ENCODE measurements around the gene CPSF3.

CPSF3 gene

DNA sequence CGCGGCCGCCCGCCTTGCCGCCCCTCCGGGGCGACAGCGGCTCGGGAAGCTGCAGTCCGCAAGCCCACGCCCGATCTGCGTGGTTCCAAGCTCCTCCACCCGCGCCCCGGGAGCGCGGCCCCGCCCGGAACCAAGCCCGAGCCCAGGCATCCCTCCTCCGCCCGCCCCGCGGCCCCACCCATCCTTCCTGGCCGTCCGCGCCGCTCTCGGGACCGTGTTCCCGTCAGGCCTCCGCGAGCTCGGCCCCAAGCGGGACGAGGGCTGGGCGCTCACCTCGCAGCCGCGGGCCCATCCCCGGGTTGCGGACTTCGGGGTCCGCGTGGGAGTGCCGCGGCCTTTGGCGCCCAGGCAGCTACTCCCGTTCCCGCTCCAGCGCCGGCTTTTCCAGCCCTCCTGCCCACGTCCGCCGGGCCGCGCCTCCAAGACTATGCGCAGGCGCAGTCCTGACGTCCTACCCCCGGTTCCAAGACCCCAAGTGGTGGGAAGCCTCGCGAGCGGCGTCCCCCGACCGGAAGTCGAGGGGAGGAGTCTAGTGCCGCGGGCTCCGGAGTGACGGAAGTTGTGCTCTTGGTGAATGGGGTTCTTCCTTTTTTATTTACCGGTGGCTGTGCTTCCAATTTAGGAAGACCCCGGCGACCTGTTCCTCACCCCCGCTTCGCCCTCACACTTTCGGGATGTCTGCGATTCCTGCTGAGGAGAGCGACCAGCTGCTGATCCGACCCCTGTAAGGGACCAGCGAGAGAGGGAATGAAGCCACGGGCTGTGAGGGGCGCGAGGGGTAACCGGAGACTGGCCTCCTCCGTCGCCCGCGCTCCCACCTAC lies at the start of gene CPSF3, which contains the start of gene ITGB1BP1:
CPSF3 (plus strand) TSS at position 555 of the 822 bp plus-strand sequence; CDS start at position 675, 120 bp downstream.
ITGB1BP1 (minus strand) TSS at position 429 of the 822 bp plus-strand sequence. CDS start 4,831 bp downstream, outside the sequence.
- peaks cover 36% of the 10 kb centered on the region for H3K4me1 Mint-ChIP-seq
- H3K36me3 Mint-ChIP-seq (ENCODE audit: low read depth), result peaks cover 16% of the 10 kb centered on the region
- H3K4me3 Mint-ChIP-seq, result no peak within 1 kb of the TSS
- no peaks in the 10 kb centered on the region for H3K27me3 Mint-ChIP-seq
- H3K9me3 Mint-ChIP-seq, result no peaks in the 10 kb centered on the region
- ATAC-seq (peak; percentile 88), DNase-seq (peak; percentile 98)
- peak within 1 kb of the TSS; percentile 87 for H3K27ac Mint-ChIP-seq

DNA sequence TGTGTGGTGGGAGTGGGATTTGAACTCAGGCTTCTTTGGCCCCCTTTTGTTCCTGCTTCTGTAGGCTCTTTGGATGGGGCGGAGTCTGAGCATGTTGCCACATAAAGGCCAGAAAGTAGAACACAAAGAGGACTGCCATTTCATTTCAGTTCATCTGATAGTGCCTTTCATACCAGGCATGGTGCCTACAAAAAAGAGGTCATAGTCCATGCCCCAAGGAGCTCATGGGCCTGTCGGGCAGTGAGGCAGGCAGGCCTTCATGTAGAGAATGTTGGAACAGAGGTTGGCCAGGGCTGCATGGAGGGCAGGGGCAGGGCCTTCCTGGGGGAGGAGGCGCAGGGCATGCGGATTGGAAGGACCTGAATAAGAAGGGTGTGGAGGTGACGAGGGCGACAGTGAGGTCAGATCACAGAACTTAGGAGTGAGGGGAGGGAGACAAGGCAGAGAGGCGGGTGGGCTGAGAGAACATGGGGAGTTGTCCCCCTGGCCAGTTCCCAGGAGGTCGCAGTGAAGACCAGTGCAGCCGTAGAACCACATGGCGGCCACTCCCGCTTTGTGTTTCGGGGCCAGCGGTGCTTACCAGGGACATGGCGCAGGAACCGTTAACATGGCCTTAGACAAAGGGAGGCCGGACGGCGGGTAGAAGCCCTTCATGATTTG lies 49.3 kb upstream of the CPSF3 start:
- Mint-ChIP-seq H3K4me1 (peaks cover 10% of the 10 kb centered on the region), H3K27me3 (peaks cover 2% of the 10 kb centered on the region), H3K36me3 (ENCODE audit: low read depth) (no peaks in the 10 kb centered on the region), H3K27ac (no peak overlapping the region), H3K4me3 (no peak overlapping the region), H3K9me3 (no peaks in the 10 kb centered on the region)
- ATAC-seq (no peak), DNase-seq (no peak)

GRCh38 chr2:9375857-9376428 lies 47.5 kb upstream of the CPSF3 start:
- Mint-ChIP-seq H3K36me3 (ENCODE audit: low read depth) (no peaks in the 10 kb centered on the region), H3K27me3 (peaks cover 2% of the 10 kb centered on the region), H3K4me1 (peaks cover 7% of the 10 kb centered on the region), H3K4me3 (no peak overlapping the region), H3K9me3 (no peaks in the 10 kb centered on the region), H3K27ac (no peak overlapping the region)
- no peak for ATAC-seq
- DNase-seq, result no peak

GRCh38 chr2:9377461-9378097 lies 45.9 kb upstream of the CPSF3 start:
- no peaks in the 10 kb centered on the region for H3K4me1 Mint-ChIP-seq
- H3K36me3 Mint-ChIP-seq (ENCODE audit: low read depth), result no peaks in the 10 kb centered on the region
- H3K27ac Mint-ChIP-seq, result no peak overlapping the region
- no peaks in the 10 kb centered on the region for H3K9me3 Mint-ChIP-seq
- H3K27me3 Mint-ChIP-seq, result peaks cover 2% of the 10 kb centered on the region
- ATAC-seq (no peak), DNase-seq (no peak)
- H3K4me3 Mint-ChIP-seq, result no peak overlapping the region

- no peaks in the 10 kb centered on the region for H3K4me1 Mint-ChIP-seq
- DNase-seq, result no peak
- no peak for ATAC-seq
- no peak overlapping the region for H3K4me3 Mint-ChIP-seq
- no peak overlapping the region for H3K27ac Mint-ChIP-seq
- H3K9me3 Mint-ChIP-seq, result no peaks in the 10 kb centered on the region
- no peaks in the 10 kb centered on the region for H3K36me3 Mint-ChIP-seq (ENCODE audit: low read depth)
- peaks cover 2% of the 10 kb centered on the region for H3K27me3 Mint-ChIP-seq
Observed at GRCh38 chr2:9378433-9379390, 44.7 kb upstream of the CPSF3 start.

GRCh38 chr2:9379391-9379755 lies 44.1 kb upstream of the CPSF3 start:
- DNase-seq (no peak), ATAC-seq (no peak)
- Mint-ChIP-seq H3K27me3 (no peaks in the 10 kb centered on the region), H3K4me3 (no peak overlapping the region), H3K9me3 (no peaks in the 10 kb centered on the region), H3K4me1 (no peaks in the 10 kb centered on the region), H3K27ac (no peak overlapping the region), H3K36me3 (ENCODE audit: low read depth) (no peaks in the 10 kb centered on the region)

- ATAC-seq, result no peak
- Mint-ChIP-seq H3K4me3 (no peak overlapping the region), H3K4me1 (no peaks in the 10 kb centered on the region), H3K27me3 (no peaks in the 10 kb centered on the region), H3K36me3 (ENCODE audit: low read depth) (no peaks in the 10 kb centered on the region), H3K9me3 (no peaks in the 10 kb centered on the region), H3K27ac (no peak overlapping the region)
- no peak for DNase-seq
Observed at GRCh38 chr2:9380702-9381628, 42.5 kb upstream of the CPSF3 start.

DNA sequence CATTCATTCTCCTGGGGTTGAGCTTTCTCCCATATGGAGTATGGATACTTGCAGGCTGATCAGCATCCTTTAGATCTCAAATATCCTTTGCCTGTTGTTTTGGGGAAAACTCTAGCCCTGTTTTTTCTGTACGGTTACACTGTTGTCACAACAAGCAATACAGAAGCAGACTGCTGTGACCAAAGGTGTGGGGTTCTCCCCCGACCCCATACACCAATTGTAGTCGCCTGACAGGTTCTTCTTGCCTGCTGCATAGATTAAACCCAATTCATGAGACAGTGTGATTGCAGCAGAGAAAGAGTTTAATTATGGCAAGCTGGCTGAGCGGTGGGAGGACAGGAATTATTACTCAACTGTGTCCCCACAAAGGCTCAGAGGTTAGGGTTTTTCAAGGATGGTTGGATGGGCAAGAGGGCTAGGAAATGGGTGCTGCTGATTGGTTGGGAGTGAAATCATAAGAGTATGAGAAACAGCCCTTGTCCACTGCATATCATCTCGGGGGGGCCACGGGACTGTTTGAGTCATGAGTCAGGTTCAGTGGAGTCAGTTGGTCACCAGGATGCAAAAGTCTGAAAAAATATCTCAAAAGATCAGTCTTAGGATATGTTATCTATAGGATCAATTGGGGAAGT lies 40.7 kb upstream of the CPSF3 start:
- no peaks in the 10 kb centered on the region for H3K36me3 Mint-ChIP-seq (ENCODE audit: low read depth)
- H3K9me3 Mint-ChIP-seq, result no peaks in the 10 kb centered on the region
- no peaks in the 10 kb centered on the region for H3K4me1 Mint-ChIP-seq
- no peak for DNase-seq
- H3K27me3 Mint-ChIP-seq, result no peaks in the 10 kb centered on the region
- H3K4me3 Mint-ChIP-seq, result no peak overlapping the region
- no peak for ATAC-seq
- H3K27ac Mint-ChIP-seq, result no peak overlapping the region

DNA sequence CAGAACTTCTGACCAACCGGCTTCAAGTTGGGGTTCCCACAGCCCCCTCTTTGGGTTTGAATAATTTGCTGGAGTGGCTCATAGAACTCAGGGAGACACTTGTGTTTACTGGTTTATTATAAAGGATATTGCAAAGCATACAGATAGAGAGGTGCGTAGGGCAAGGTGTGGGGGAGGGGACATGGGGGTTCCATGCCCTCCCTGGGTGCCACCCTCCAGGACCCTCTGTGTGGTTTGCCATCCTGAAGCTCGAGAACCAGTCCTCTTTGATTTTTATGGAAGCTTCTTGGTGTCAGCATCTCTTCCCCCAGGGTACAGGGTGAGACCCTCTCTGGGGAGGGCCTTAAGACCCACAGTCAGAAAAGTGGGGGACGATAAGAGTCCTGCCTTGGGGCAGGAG lies 38.9 kb upstream of the CPSF3 start:
- no peaks in the 10 kb centered on the region for H3K36me3 Mint-ChIP-seq (ENCODE audit: low read depth)
- H3K4me3 Mint-ChIP-seq, result no peak overlapping the region
- no peak overlapping the region for H3K27ac Mint-ChIP-seq
- H3K4me1 Mint-ChIP-seq, result no peaks in the 10 kb centered on the region
- no peaks in the 10 kb centered on the region for H3K27me3 Mint-ChIP-seq
- H3K9me3 Mint-ChIP-seq, result no peaks in the 10 kb centered on the region
- no peak for DNase-seq
- ATAC-seq, result no peak

DNA sequence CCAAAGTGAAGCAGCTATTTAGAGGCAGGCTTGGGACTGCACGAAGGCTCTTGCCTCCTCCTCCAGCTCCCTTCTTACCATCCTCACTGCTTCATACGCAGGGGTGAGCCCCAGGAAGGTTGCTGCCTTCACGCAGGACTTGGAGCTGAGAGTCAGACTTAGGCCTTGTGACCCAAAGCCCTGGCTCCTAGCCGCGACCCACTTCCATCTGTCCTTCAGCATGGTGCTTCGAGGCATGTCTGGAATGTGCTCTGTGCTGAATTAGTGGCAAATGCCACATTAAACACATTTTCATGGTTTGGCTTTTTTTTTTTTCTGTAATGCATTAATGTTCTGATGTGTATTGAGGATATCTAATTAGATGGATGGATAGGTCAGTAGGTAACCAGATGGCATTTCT lies 37.6 kb upstream of the CPSF3 start:
- H3K27ac Mint-ChIP-seq, result no peak overlapping the region
- H3K4me1 Mint-ChIP-seq, result no peaks in the 10 kb centered on the region
- DNase-seq (no peak), ATAC-seq (no peak)
- H3K9me3 Mint-ChIP-seq, result no peaks in the 10 kb centered on the region
- no peak overlapping the region for H3K4me3 Mint-ChIP-seq
- no peaks in the 10 kb centered on the region for H3K27me3 Mint-ChIP-seq
- H3K36me3 Mint-ChIP-seq (ENCODE audit: low read depth), result no peaks in the 10 kb centered on the region

DNA sequence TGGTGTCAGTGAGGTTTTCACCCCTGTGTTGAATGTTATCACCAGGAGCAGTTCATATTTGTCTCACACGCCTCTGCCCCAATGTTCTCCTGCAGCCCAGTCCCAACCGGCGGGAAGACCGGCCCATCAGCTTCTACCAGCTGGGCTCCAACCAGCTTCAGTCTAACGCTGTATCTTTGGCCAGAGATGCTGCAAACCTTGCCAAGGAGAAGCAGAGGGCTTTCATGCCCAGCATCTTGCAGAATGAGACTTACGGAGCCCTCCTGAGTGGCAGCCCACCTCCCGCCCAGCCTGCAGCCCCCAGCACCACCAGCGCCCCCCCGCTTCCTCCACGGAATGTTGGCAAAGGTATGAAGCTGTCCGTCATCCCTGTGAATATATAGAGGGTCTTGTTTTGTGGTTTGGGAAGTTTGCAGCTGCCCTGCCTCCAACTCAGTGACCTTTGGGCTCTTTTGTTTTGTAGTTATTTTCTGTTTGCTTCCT lies 35.2 kb upstream of the CPSF3 start:
- no peak for DNase-seq
- Mint-ChIP-seq H3K27ac (no peak overlapping the region), H3K36me3 (ENCODE audit: low read depth) (no peaks in the 10 kb centered on the region), H3K4me1 (no peaks in the 10 kb centered on the region), H3K27me3 (no peaks in the 10 kb centered on the region), H3K4me3 (no peak overlapping the region), H3K9me3 (no peaks in the 10 kb centered on the region)
- ATAC-seq, result no peak

DNA sequence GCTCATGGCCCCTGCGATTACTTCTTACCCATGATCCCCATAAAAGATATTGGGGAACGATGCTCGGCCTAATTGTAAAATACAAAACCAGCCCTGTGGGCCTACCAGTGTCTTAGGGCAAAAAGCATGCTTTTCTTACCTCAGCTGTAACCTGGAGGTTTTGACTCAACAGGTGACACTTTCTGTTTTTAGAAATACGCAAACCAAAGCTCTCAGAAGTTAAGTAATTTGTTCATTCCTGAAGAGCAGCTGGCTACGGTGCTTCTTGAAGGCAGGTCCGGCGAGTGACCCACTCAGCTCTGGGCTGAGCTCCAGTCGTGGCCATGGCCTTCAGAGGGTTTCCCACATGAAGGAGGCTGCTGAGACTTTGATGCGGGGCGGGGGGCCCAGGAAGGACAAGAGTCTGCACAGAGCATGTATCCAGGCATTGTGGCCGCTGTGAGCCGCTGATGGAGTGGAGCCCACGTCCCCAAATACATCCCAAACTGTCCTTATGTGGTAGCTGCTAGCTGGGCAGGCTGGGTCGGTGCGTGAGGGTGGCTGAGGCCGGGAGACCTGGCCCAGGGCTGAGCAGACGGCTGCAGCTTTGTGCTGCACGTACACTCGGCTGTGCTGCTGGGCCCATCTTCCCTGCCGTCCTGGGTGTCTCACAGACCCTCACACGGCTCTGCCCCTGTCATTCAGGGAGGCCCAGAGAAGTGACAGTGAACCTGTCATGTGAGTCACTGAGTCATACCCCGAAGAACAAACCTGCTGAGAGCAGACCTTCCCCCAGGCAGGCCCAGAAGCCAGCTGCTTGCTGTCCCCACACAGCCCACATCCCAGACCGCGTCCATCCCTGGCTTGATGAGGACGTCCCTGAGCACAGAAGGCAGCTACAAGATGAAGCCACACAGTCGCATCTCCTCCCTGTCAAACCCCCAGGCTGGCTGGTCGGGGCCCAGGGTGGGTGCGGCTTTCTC lies 34.2 kb upstream of the CPSF3 start:
- Mint-ChIP-seq H3K27me3 (no peaks in the 10 kb centered on the region), H3K4me1 (no peaks in the 10 kb centered on the region), H3K27ac (no peak overlapping the region), H3K4me3 (no peak overlapping the region), H3K9me3 (no peaks in the 10 kb centered on the region), H3K36me3 (ENCODE audit: low read depth) (no peaks in the 10 kb centered on the region)
- ATAC-seq (no peak), DNase-seq (no peak)
